GM19467 (cell line): ENCODE measurements around the gene THOC1.

Experiments used
- ATAC-seq: cut with Tn5 transposase; IDR thresholded peaks from one replicate; pipeline ENCODE4 v1.9.1; 2021; ENCODE audit warnings: mild to moderate bottlenecking, moderate library complexity; ENCODE audit not compliant: unreplicated experiment

THOC1 gene

GRCh38 chr18:215448-216010 is 52.3 kb downstream of the THOC1 start:
- no peak for ATAC-seq

GRCh38 chr18:213966-214365 is 53.9 kb downstream of the THOC1 start:
- no peak for ATAC-seq

- ATAC-seq = no peak
These were observed 54.3 kb downstream of the THOC1 start for GRCh38 chr18:213505-213904.

GRCh38 chr18:212780-213179 is 55.1 kb downstream of the THOC1 start:
- ATAC-seq = no peak

GRCh38 chr18:211582-211981 is 56.3 kb downstream of the THOC1 start:
- ATAC-seq = no peak

- no peak for ATAC-seq
These were observed 57.1 kb downstream of the THOC1 start for GRCh38 chr18:210733-211132.

- no peak for ATAC-seq
These were observed 57.8 kb downstream of the THOC1 start for GRCh38 chr18:210075-210474.

- no peak for ATAC-seq
These were observed 68.1 kb downstream of the THOC1 start for GRCh38 chr18:199768-200167.

GRCh38 chr18:199214-199613 is 68.6 kb downstream of the THOC1 start:
- ATAC-seq = no peak

- no peak for ATAC-seq
These were observed 72.2 kb downstream of the THOC1 start for GRCh38 chr18:195651-196050.

GRCh38 chr18:192801-193200 is 75.0 kb downstream of the THOC1 start:
- ATAC-seq = no peak

- ATAC-seq = no peak
These were observed 76.1 kb downstream of the THOC1 start for GRCh38 chr18:191725-192124.

- no peak for ATAC-seq
These were observed 78.6 kb downstream of the THOC1 start for GRCh38 chr18:189254-189653.

GRCh38 chr18:183769-184168 is 84.1 kb downstream of the THOC1 start:
- no peak for ATAC-seq

GRCh38 chr18:181711-182110 is 86.1 kb downstream of the THOC1 start:
- no peak for ATAC-seq

GRCh38 chr18:179499-179898 is 88.3 kb downstream of the THOC1 start:
- no peak for ATAC-seq

GRCh38 chr18:172361-172760 is 95.5 kb downstream of the THOC1 start:
- ATAC-seq = no peak
